Measurements from ENCODE around the gene LDLRAP1.

Gene LDLRAP1

DNA sequence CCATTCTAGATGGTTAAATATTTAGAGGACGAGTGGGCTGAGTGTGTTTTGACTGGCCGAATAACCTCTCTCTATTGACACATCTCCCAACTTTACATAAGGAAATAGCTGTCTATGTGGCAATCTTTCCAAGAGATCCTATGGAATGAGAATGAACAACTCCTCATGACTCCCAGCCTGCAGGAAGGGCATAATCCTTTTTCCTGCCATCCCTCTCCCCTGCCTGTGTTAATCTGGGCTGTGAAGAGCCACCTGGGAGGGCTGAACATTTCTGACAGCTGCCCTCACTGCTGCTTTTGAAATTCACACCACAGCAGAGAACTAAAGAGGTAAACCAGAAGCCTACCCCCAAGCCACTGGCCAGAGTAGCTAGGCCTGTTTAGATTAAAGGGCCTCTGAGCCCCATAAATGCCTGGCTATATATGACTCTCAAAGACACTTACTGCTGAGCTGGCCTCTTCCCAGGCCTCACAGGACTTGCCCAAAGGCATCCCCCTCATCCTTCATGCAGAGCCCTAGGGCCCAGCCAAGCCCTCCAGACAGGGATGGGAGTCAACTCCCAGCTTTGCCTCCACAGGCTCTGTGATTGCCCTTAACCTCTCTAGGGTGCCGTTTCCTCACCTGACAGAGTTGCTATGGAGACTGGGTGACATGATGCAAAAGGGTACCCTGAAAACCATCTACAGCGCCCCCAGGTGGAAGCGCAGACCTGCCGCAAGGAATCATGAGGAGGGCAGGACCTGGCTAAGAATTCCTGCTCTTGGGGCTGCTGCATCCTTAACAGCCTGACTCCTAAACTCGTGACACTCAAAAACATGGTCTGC, 42.0 kb upstream of the LDLRAP1 start:
- Histone ChIP-seq H3K9me3 (ENCODE audit: insufficient read depth, low read length) (no peaks in the 10 kb centered on the region), H4K20me1 (ENCODE audit: insufficient read depth, low read length) (no peaks in the 10 kb centered on the region), H3K9ac (ENCODE audit: low read length) (no peak overlapping the region), H3K4me3 (ENCODE audit: low read length) (no peak overlapping the region), H3K27ac (ENCODE audit: low read length) (no peak overlapping the region), H3K79me2 (ENCODE audit: low read length) (no peaks in the 10 kb centered on the region), H3K4me2 (ENCODE audit: low read length) (no peak overlapping the region), H3K4me1 (ENCODE audit: low read length) (no peaks in the 10 kb centered on the region), H2AFZ (ENCODE audit: low read depth, low read length) (no peak overlapping the region), H3K27me3 (ENCODE audit: low read depth, low read length) (no peaks in the 10 kb centered on the region), H3K36me3 (replicated peaks; ENCODE audit: low read depth, low read length) (peaks cover 25% of the 10 kb centered on the region)
- TF ChIP-seq, protein P1, sequence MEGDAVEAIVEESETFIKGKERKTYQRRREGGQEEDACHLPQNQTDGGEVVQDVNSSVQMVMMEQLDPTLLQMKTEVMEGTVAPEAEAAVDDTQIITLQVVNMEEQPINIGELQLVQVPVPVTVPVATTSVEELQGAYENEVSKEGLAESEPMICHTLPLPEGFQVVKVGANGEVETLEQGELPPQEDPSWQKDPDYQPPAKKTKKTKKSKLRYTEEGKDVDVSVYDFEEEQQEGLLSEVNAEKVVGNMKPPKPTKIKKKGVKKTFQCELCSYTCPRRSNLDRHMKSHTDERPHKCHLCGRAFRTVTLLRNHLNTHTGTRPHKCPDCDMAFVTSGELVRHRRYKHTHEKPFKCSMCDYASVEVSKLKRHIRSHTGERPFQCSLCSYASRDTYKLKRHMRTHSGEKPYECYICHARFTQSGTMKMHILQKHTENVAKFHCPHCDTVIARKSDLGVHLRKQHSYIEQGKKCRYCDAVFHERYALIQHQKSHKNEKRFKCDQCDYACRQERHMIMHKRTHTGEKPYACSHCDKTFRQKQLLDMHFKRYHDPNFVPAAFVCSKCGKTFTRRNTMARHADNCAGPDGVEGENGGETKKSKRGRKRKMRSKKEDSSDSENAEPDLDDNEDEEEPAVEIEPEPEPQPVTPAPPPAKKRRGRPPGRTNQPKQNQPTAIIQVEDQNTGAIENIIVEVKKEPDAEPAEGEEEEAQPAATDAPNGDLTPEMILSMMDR (IDR thresholded peaks at IDR 0.05; ENCODE audit: low read depth, low read length), result peak; percentile 38
- no peak for TF ChIP-seq EZH2phosphoT487 (IDR thresholded peaks at IDR 0.05; ENCODE audit: low read depth)

DNA sequence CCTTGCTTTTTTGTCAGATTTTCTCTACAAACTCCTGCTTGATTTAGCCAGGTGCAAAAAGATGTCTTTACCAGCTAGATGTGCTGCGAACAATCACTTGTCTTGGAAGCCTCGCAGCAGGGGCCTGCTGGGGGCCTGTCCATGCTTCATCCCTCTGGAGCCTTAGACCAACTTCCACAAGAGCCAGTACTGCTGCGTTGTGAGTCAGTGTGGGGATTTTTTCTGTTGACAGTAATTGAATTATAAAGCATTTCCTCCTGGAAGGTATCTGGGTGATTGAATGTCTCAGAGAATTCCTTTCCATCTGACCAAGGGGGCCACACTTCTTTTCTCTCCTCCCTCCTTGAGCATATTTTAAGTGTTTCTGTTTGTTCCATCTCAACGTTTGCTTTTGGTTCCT, 40.4 kb upstream of the LDLRAP1 start:
- Histone ChIP-seq H3K27ac (ENCODE audit: low read length) (no peak overlapping the region), H3K27me3 (ENCODE audit: low read depth, low read length) (no peaks in the 10 kb centered on the region), H2AFZ (ENCODE audit: low read depth, low read length) (no peak overlapping the region), H3K4me1 (ENCODE audit: low read length) (no peaks in the 10 kb centered on the region), H3K9me3 (ENCODE audit: insufficient read depth, low read length) (no peaks in the 10 kb centered on the region), H3K4me3 (ENCODE audit: low read length) (no peak overlapping the region), H3K4me2 (ENCODE audit: low read length) (no peak overlapping the region), H3K9ac (ENCODE audit: low read length) (no peak overlapping the region), H3K79me2 (ENCODE audit: low read length) (no peaks in the 10 kb centered on the region), H4K20me1 (ENCODE audit: insufficient read depth, low read length) (no peaks in the 10 kb centered on the region), H3K36me3 (replicated peaks; ENCODE audit: low read depth, low read length) (peaks cover 22% of the 10 kb centered on the region)
- TF ChIP-seq, protein P1 (IDR thresholded peaks at IDR 0.05; ENCODE audit: low read depth, low read length), result no peak
- no peak for TF ChIP-seq EZH2phosphoT487 (IDR thresholded peaks at IDR 0.05; ENCODE audit: low read depth)

DNA sequence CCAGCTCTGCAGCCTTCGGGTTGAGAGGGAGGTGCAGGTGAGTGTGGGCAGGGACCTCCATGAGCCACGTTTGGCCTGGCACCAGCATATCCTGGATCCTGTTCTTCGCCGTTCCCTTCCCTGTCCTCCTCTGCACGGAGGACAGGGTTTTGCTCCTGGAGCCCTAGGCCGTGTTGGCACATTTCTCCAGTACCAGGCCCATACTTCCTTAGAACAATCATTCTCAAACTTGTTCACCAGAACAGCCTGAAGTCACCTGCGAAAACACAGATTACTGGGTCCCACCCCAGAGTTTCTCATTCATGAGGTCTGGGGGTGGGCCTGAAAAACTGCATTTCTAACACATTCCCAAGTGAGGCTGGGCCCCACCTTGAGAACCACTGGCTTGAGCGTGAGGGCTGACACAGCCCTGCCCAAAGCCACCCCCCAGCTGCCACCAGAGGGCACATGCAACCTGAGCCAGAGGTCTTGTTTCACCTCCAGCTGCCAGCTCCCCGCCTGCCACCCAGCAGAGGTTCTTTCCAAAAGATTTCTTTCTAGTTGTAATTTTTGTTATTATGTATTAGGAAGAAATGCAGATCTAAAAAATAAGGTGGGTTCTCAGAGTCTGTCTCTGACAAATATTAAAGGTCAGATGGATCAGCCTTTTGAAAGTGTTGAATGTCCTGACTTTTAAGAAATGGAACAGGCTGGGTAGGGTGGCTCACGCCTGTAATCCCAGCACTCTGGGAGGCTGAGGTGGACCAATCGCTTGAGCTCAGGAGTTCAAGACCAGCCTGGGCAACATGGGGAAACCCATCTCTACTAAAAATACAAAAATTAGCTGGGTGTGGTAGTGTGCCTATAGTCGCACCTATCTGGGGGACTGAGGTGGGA, 39.6 kb upstream of the LDLRAP1 start:
- Histone ChIP-seq H4K20me1 (ENCODE audit: insufficient read depth, low read length) (no peaks in the 10 kb centered on the region), H3K79me2 (ENCODE audit: low read length) (no peaks in the 10 kb centered on the region), H3K27me3 (ENCODE audit: low read depth, low read length) (no peaks in the 10 kb centered on the region), H3K4me1 (ENCODE audit: low read length) (no peaks in the 10 kb centered on the region), H3K36me3 (replicated peaks; ENCODE audit: low read depth, low read length) (peaks cover 16% of the 10 kb centered on the region), H3K9ac (ENCODE audit: low read length) (no peak overlapping the region), H3K27ac (ENCODE audit: low read length) (no peak overlapping the region), H3K9me3 (ENCODE audit: insufficient read depth, low read length) (no peaks in the 10 kb centered on the region), H3K4me2 (ENCODE audit: low read length) (no peak overlapping the region), H3K4me3 (ENCODE audit: low read length) (no peak overlapping the region), H2AFZ (ENCODE audit: low read depth, low read length) (no peak overlapping the region)
- no peak for TF ChIP-seq EZH2phosphoT487 (IDR thresholded peaks at IDR 0.05; ENCODE audit: low read depth)
- TF ChIP-seq, protein P1 (IDR thresholded peaks at IDR 0.05; ENCODE audit: low read depth, low read length), result peak; percentile 52

Measured in OCI-LY3 (cell line).